GM21390 (cell line): ENCODE measurements around the gene AKR1C2.
"Not testable (repeated sequence)": the region's sequence is repeated elsewhere in the genome, so short reads cannot be mapped to it uniquely, and the experiment has no call there.

Experiments
- ATAC-seq: cut with Tn5 transposase; IDR thresholded peaks from one replicate; pipeline ENCODE4 v1.9.1; 2021; ENCODE audit not compliant: unreplicated experiment

The AKR1C2 gene

GRCh38 chr10:4961558-4961957 lies 42.1 kb downstream of the AKR1C2 start:
- not testable (repeated sequence) for ATAC-seq

- not testable (repeated sequence) for ATAC-seq
These were observed 46.6 kb downstream of the AKR1C2 start for GRCh38 chr10:4956955-4957645.

- not testable (repeated sequence) for ATAC-seq
These were observed 47.6 kb downstream of the AKR1C2 start for GRCh38 chr10:4956088-4956487.

GRCh38 chr10:4953405-4953804 lies 50.3 kb downstream of the AKR1C2 start:
- no peak for ATAC-seq

DNA sequence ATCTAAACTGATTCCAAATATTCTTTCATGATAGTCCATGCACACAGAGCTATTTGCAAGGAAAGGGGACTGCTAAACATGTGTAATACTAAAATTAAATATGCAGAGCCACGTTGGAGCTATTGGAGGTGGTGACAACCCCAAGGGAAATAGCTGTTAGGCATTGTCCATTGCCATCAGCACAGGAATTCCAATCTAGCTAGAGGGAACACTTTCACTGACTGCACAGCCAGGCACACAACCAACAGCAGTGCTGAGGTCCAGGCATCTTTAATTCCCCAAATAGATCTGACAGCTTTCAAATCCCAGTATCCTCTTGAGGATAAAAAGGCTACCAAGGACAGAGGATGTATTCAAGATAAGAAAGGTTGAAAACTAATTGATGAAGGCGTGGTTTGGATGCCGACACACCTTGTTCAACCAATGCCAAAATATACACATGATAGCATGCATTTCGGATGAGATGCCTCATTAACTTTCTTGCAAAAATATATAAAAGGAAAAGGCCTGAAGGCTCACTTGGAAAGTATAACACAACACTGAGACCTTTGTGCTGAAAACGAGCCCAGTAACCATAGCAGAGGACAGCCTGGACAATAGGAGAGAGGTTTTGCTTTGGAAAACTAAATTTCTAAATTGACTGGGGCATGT lies 52.0 kb downstream of the AKR1C2 start:
- not testable (repeated sequence) for ATAC-seq

DNA sequence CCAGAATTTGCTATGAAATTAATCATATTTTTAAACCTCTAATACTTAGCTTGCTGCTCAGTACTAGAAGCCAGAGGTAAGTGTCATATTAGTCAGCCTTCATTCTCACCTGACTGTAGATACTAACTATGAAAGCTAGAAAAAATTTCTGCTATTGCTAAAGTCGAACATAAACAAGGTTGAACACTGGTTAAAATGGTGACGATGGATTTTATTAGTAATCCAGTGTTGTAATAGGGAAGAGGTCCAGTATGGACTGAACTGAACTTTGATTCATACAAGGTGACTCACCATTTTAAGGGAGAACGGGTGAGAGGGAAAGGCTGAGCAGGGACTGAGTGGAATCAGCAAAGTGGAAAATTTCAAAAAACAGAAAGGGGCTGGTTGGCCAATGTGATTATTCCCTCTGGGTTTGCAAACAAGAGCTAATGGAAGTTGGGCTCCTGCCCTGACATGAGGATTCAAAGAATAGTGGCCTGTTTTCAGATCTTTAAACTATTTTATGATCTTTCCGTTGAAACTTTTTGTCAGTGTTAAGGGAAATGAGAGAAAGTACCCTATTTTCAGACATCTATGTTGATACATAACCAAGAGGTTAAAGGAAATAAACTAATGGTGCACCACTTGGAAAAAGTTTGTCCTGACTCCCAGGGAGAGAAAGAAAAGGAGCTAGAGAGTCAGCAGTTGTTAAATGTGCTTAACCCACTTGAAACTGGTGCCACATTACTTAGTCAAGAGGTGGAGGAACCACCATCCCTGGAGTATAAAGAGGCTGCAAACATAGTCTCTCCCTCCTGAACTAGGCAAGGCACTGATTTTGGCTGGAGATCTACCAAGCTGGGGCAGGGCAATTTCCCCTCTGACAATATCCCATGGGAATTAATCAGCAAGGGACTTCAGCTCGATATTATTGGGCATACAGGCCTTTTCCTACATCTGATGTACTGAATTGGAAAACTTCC lies 55.7 kb downstream of the AKR1C2 start:
- no peak for ATAC-seq

DNA sequence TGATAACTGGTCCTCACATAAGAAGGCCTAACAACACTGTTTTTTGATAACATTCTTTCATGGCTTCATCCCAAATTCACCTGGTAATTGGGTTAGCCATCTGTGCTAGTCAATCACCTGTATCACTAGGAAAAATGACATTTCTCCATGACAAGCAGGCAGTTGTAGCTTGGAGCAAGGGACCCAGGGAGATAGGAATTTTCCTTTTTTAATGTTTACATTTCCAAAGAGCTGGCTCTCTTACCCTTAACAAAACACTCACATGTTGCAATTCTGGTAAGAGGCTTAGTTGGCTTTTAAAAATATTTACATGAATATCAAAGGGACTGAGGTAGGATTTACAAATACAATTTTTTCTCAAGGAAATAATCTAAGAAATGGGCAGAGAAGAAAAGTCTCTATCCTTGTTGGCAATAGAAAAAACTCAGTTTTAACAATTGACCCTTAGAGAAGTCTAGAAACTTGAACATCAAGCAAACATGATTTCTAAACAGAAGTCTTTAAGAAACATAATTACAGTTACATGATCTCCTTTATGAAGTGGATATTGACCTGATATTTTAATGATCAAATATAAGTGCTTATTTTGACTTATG lies 56.5 kb downstream of the AKR1C2 start:
- ATAC-seq: no peak

- no peak for ATAC-seq
These were observed 57.6 kb downstream of the AKR1C2 start for GRCh38 chr10:4945766-4946717.

- no peak for ATAC-seq
These were observed 58.8 kb downstream of the AKR1C2 start for GRCh38 chr10:4944841-4945240.

- ATAC-seq: no peak
These were observed 59.8 kb downstream of the AKR1C2 start for GRCh38 chr10:4943821-4944220.

GRCh38 chr10:4943416-4943815 lies 60.2 kb downstream of the AKR1C2 start:
- not testable (repeated sequence) for ATAC-seq

DNA sequence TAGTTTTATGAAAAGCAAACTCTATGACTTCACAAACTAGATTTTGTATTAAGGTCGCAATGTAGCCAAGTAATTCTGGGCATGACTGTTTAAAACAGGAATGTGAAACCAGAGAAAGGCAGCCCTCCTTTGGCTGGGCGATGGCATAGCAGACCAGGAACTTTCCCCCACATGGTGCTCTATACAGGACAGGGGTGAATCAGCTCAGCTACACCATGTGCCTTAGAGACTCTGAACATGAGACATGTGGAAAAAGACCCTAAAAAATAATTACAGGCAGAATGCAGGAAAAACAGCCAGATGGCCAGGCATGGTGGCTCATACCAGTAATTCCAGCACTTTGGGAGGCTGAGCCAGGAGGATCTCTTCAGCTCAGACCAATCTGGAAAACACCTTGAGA lies 60.7 kb downstream of the AKR1C2 start:
- ATAC-seq: not testable (repeated sequence)

DNA sequence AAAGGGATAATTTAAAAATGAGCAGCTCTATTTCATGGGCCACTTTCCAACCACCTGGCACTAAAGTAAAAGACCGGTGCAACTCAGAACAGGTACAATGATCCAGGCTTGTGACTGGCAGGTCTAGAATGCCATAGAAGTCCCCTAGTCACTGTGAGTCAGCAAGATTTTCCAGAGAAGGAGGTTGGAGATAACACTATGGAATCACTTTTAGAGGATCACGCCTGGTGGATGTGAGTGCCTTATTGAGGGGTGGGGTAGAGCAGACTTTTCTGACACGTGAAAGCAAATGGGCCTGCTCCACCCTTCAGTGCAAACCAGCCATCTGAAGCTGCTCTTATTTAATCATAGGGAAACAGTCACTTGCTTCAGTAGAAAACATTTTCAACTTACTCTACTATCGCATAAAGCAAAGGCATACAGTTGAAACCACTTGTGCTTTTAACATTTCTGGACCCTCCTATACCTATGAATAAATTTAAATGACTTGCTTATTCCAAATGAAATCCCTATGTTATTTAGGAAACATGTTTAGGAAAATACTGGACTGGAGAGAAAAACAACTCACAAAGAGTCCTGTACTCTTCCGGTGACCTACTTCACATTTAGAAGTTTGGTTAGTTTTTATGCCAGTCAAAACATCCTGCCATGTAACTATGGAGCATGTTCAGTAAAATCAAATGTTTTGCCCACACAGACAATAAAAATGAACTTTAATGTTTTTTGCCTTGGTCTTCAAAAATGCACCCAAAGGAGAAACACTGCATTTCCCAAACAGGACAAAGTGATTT lies 61.9 kb downstream of the AKR1C2 start:
- no peak for ATAC-seq

GRCh38 chr10:4940909-4941308 lies 62.7 kb downstream of the AKR1C2 start:
- not testable (repeated sequence) for ATAC-seq

- ATAC-seq: not testable (repeated sequence)
These were observed 63.6 kb downstream of the AKR1C2 start for GRCh38 chr10:4940073-4940428.

- ATAC-seq: no peak
These were observed 64.2 kb downstream of the AKR1C2 start for GRCh38 chr10:4939224-4940072.
